Measurements from ENCODE around the gene AARS2.
"Not testable (repeated sequence)": the region's sequence is repeated elsewhere in the genome, so short reads cannot be mapped to it uniquely, and the experiment has no call there.

Gene AARS2

DNA sequence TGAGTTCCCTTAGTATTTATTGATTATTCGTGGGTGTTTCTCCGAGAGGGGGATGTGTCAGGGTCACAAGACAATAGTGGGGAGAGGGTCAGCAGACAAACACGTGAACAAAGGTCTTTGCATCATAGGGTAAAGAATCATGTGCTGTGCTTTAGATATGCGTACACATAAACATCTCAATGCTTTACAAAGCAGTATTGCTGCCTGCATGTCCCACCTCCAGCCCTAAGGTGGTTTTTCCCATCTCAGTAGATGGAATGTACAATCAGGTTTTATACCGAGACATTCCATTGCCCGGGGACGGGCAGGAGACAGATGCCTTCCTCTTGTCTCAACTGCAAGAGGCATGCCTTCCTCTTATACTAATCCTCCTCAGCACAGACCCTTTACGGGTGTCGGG is 15.1 kb upstream of the AARS2 start:
- DNase-seq: not testable (repeated sequence)

DNA sequence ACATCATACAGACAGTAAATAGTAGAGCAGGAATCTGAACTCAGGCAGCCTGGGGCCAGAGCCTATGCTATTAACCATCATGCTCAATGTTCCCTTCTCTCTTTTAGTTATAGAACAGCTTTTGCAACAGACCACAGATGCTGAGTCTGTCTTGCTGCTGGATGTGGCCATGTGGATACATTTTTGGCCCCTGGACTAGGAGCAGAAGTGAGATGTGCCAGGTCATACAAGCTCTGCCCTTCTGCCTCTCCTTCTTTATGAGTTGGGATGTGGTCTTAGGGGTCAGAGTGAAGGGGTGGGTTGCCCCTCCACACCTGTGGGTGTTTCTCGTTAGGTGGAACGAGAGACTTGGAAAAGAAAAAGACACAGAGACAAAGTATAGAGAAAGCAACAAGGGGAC is 14.6 kb upstream of the AARS2 start:
- no peak for DNase-seq

DNA sequence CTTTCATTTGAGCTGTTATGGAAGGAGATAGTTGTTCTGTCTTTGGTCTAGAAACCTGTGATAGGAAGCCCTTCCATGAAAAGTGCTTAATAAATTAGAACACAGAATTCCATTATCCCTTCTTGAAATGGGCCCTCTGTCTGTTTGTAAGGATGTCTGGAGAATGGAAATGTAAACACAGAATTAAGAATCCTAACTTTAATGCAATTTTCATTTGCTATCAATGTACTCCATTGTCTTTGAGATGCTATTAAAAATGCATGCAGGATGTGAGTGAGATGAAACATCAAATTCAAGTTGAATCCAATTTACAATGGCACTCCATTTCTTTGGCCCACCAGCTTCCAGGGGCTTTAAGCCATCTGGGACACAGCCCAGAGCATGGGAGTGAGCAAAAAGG is 13.9 kb upstream of the AARS2 start:
- no peak for DNase-seq

DNA sequence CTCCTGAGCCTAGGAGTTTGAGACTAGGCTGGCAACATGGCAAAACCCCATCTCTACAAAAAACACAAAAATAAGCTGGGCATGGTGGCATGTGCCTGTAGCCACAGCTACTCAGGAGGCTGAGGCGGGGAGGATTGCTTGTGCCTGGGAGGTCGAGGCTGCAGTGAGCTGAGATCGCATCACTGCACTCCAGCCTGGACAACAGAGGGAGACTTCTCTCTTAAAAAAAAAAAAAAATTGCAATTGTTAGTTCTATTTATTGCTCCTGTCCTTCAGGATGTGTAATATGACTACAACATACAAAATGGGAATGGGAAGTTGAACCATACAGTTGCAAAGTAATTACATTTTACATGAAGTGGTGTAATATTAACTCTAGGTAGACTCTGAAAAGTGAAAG is 8.1 kb upstream of the AARS2 start:
- no peak for DNase-seq

DNA sequence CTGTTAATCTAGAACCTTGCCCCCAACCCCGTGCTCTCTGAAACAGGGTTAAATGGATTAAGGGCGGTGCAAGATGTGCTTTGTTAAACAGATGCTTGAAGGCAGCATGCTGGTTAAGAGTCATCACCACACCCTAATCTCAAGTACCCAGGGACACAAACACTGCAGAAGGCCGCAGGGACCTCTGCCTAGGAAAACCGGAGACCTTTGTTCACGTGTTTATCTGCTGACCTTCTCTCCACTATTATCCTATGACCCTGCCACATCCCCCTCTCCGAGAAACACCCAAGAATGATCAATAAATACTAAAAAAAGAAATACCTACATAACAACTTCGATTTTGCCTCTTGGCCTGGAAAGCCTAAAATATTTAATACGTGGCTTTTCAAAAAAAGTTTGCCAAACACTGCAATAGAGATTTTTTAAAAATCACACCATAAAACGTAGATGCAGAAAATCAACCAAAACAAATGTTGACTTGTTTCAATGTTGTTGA is 4.0 kb upstream of the AARS2 start:
- not testable (repeated sequence) for DNase-seq

DNA sequence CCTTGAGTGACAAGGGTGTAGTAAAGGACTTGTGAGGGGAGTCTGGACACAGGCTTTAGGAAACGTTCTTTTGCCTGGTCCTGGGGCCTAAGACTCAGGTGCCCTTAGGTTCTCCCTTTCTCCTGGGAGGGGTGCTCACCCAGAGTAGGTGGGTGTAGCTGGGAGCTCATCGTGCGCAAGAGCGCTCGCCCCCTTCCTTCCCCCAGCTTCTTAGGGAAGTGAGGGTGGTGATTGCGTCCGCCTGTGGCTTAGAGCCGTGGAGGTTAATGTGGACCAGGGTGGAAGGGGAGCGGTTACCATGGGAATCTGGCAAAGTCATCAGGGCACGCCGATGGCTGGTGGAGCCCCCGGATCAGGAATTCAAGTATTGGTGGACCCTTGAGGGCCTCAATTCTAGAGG is 3.3 kb upstream of the AARS2 start:
- no peak for DNase-seq

DNA sequence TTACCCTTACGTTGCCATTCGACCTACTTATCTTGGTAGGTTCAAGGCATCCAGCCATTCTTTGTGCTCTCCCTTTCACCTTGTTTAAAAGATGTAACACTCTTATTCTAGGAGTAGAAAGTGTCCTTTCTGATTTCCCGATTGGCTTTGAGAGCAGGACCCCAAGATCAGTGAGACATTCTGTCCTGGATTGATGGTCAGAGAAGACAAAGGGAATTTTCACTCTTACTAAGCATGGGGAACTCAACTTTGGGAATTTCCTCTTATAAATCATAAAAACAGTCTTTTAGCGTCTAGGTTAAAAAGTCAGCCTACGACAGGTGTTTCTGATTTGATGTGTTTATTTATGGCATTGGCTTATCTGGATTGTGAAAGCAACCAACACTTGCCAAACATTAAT is 2.8 kb upstream of the AARS2 start:
- no peak for DNase-seq

DNA sequence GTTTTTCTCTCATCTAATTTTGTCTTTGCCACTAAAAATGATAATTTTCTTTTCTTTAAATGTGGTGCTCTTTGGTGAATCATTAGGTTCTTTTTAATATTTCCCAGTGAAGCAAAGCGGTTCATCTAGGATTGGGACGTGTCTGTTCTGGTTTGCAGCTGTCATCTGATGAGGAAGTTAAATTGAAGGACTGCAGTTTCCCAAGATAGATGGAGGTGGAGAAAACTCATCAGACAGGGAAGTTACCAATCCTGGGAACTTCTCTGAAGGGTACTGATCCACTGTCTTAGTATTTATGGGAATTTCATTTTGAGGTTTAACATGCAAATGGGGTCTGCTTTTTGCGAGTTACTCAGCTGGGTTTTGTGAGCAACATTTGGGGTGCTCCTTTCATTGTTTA is 2.4 kb upstream of the AARS2 start:
- DNase-seq: no peak

DNA sequence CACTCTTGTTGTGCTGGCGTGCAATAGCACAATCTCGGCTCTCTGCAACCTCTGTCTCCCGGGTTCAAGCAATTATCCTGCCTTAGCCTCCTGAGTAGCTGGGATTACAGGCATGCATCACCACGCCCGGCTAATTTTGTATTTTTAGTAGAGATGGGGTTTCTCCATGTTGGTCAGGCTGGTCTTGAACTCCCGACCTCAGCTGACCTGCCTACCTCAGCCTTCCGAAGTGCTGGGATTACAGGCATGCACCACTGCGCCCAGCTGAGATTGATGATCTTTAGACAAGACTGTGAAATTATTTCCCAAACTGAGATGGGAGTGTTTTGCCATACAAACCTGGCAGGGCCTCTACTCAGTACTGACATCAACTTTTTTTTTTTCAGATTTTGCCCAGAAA is 1.5 kb upstream of the AARS2 start:
- not testable (repeated sequence) for DNase-seq

DNA sequence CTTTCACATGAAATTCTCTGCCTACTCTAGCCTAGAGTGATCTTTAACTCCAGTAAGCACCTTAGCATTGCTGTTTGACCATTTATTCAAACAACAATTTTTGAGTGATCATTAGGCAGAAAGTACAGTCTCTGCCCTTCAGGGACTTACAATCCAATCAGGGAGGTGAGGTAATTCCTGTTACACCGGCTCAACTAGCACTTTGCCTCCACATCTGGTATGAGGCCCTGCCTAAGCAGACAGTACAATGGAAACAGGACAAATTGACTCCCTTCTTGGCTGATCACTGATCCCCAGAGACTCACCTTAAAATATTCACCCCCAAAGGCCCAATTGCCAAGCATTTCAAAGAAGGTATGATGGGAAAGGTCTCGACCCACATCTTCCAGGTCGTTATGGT is 1.4 kb downstream of the AARS2 start:
- DNase-seq: no peak

DNA sequence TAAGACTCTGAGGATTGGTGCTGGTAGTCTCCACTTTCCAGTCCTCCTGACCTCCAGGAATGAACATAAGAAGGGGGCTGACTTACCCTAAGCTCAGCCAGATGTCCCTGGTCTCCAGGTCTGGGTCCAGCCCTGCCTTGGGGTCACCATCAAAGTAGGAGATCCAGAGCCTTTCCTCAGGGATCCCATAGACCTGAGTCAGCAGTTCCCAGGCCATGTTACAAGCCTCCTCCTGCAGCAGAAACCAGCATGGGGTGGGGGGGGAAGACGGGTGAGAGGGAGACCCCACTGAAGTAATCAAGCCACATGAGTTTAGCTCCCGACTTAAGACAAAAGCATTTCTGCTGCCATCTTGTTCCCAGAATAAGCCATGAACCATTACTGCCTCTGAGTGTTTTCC is 1.8 kb downstream of the AARS2 start:
- DNase-seq: no peak

DNA sequence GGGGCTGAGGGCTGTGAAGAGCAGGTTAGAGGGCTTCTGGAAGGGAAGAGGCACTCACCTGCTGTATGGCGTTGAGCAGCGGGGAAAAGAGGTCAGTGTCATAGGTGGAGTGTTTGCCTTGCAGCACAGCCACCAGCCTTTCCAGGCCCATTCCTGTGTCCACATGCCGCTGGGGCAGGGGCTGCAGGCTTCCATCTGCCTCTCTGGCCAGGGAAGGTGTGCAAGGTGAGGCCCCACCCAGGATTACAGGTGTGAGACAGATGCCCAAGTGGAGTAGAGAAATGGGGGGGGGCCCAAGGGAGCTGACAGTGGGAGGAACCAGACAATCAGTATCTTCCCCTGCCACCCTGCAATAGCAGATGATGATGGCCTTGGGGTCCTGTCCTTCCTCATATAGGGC is 2.9 kb downstream of the AARS2 start:
- no peak for DNase-seq

DNA sequence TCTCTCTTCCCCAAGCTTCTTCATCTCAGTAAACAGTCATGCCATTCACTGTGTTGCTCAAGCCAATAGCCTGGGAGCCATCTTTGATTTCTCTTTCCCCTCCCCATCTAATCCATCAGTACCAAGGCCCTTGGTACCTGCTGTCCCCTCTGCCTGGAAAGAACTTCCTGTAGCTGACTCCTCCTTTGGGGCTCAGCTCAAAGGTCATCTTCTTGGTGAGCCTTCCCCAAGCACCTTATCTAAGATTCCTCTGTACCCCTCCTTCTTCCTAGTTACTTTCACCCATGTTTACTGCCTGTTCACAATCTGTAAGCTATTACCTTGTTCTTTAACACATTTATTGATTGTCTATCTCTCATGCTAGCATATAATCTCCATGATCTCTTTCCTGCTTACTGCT is 3.5 kb downstream of the AARS2 start:
- DNase-seq: no peak

DNA sequence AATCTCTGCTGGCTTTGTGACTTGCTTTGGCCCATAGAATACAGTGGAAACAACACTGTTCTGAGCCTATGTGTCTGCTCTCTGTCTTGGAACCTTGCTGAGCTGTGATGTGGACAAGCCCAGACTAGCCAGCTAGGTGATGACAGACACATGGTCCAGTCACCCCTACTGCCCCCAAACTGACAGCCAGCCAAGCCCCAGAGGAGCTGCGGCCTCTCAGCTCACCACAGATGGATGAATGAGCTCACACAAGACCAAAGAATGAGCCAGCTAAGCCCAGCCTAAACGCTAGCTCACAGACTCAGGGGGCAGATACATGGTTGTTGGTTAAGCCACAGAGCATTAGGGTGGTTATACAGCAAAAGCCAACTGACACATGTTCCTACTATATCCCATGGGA is 4.1 kb downstream of the AARS2 start:
- DNase-seq: no peak

DNA sequence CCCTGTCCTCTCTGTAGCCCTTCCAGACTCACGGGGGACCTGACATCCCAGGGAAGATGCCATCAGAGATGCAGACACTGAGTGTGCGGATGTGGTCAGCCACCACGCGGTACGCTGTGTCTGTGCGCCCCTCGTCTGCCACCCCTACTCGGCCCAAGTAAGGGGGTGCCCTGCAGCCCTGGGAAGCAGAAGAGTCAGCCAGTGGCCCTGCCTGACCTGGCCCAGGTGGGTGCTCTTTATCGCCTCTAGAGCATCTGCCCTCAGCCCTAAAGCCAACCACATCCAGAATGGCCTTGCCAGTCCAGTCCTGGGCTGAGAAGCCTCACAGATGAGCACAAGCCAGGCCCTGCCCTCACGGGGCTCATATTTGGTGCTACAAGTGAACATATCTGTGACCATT is 5.9 kb downstream of the AARS2 start:
- DNase-seq: no peak

DNA sequence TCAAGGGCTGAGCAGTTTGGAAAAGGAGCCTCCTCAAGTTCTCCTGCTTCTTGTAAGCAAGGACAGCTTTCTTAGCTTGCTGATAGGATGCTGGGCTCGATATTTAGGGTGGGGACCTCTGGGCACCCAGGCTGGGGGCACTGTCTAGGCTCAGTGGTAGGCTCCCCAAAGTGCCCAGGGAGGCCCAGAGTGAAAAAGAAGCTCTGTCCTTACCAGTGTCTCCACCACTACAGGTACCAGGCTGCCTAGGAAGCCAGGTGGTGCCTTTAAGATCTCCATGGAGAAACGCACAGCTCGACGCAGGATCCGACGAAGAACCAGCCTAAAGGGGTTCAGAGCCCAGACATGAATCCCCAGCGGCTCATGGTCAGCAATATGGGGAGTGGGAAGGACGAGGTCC is 6.4 kb downstream of the AARS2 start:
- DNase-seq: no peak

DNA sequence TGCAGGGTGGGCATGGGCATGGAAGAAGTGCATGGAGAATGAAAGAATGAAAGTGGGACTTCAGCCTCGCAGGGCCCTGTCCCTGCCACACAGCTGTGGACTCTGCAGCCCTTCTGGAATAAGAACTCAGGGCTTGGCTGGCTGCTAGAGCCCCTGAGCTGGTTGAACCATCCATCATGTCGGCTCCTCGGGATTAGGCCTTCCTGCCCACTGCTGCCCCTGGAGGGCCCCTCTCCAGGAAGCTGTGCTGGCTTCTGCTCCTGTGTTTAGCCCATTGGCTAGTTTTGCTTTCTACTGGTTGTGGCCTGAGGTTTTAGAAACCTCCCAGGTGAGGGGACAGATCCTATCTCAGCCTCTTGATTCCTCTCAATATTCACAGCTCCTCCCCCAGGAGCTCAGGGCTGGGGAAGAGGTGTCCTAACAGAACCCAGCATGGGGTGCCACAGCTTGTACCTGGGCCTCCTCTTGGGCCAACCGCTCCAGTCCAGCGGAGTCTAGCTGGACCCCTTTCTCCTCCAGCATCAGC is 7.9 kb downstream of the AARS2 start:
- no peak for DNase-seq

DNA sequence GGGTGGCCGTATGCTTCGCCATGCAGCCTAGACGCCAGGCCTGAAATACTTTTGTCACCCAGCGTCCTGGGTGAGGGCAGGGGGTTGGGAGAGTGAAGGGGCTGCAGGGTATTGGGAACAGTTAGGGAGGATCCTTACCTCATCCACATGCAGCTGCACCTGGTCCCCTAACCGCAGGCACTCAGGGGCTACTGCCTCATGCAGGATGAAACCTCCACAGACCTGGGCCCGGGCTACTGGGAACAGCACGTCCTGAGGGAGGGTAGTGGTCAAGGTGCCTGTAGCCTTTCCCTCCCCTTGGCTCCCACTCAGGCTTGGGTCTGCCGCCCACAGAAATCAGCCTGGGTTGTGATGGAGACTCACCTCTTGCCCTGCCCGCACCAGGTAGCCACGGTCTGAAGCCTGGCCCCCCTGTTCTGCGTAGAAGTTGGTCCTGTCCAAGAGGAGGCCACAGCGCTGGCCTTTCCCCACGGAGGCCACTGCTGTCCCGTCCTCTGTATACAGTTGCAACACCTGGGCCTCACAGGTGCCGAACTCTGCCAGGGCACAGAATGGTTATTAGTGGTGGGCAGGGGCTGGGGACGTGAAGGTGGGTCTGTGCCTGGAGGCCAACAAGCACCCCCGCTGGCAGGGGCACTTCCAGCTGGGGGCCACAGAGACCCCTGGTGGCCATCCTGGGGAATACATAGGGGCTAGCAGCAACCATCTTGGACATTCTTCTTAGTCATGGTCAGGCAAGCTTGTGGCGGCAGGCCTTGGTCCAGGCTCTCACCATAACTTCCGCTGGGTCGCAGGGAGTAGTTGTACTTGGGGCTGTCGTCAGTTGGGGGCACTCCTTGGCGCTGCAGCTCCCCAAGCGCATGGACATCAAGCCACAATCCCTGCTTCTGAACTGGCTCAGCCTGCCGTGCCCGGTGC is 8.6 kb downstream of the AARS2 start:
- no peak for DNase-seq

DNA sequence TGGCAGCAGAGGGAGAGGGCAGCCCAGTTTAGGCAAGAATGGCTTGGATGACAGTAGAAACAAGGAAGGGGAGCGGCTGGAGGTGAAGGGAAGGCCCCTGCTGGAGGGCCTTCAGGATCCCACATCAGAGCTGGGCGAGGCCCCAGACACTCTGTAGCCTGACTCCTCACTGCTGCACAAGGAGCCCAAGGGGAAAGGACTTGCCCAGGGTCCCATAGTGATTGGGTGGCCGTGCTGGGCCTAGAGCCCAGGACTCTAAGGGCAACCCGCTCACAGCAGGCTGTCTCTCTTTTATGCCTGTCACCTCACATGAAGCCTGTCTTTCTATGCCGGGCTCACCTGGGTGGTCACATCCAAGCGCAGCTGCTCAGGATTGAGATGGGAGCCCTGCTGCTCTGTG is 9.3 kb downstream of the AARS2 start:
- DNase-seq: no peak

DNA sequence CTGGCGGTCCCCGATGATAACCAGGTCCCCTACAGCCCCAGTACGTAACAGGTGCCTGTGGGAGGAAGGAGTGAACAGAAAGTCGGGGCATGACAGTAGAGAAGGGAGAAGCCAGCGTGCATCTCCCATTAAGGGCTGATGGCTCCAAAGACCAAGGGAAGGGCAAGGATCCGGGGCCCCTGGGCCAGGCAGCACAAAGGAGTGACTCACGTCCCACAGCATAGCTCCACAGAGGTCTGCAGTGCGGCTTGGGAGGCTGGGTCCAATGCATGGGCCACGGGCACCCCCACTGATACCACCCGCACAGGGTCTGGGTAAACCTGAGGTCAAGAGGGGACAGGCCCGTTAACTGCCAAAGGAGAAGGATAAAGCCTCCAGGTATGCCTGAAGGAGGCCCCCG is 10.3 kb downstream of the AARS2 start:
- no peak for DNase-seq

DNA sequence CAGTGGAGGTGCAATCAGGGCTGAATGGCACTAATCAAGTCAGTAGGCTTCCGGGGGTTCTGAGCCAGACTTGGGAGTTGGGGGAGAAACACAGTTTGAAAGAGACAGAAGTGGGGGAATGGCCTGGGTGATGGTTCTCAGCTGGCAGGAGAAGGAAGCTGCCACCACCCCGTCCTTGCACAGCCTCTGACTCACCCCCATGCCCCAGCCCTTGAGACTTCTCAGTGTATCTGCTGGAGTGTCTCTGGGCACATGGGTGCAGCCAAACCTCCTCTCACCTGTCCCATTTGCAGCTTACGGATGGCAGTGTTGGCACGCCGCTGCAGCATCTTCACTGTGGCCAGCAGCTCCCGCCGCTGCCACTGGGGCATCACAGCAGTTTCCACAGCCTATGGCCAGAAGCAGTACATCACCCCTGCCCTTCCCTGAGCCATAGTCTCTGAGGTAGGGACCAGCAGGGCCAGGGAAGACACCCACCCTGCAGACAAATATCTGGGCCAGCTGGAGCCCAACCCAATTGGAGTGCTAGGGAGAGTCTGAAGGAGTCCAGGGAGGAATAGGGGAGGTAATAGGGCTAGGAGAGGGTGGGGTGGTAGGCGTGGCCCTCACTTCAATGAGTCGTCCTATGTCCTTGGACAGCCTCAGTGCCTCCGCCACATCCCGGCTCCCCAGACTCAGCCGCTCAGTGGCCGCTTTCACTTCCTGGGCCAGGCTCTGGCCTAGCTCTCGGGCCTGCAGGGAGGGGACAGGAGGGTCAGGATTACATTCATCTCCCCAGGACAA is 11.2 kb downstream of the AARS2 start:
- DNase-seq: no peak

DNA sequence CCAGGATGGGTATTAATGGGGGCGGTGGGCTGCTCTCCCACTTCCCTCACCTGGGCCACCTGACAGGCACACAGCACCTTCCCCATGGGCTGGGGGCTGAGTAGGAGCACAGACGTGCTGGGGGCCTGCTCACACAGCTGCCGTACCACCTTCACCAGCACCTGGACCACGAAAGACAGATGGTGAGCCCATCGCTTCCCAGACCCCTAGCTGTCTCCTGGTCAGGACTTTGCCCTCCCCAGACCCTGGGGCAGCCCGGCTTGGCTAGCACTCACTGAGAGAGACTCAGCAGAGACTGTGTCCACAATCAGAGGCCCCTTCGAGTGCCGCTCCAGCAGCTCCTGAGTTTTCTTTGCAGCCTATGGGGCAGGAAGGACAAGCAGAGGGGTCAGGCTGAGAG is 12.0 kb downstream of the AARS2 start:
- DNase-seq: no peak

DNA sequence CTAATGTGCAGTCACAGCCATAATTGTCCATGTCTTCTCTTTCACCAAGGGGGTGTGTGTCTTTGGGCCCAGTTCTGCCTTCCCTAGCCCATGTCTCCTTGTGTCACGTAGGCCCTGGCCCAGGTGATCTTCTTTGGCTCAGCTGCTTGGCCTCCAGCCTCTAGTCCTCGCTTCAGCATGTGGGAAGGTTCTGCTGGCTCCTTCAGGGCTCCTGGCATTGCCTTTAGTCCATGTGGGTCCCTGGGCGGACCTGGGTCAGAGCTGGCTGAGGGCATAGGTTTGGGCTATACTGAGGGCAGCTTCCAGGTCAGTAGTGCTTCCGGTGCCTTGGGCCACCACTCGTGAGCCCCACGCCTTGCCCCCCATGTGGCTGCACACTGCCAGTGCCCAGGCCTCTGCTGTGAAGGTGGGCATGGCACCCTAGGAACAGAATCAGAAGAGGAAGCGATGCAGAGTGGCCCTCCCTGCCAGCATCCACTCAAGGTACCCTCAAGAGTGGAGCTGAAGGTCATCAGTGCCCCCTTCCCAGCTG is 12.8 kb downstream of the AARS2 start:
- no peak for DNase-seq

DNA sequence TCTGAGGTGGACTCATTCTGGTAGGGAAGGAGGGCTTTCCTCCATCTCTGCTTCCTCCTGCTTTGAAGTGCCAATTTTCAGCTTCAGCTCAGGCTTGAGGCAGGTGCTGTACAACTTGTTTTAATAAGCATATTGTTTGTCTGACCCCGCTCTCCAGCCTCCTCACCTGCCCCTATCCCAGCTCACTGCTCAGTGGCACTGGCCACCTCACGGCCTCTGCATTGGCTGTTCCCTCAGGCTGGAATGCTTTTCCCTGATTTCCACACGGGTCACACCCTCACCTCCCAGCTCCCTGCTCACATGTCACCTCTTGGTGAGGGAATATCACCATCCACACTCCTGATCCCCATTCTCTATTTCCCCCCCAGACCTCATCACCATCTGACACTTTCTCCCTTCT is 14.3 kb downstream of the AARS2 start:
- no peak for DNase-seq

Data from cortex of kidney (tissue), 1 donor.